SU-DHL-6 (cell line): ENCODE measurements around the gene CANX.

Experiments used
- H2AFZ ChIP-seq: fragments of 200-600 bp; sonication (generic); 2 replicates; pipeline ENCODE4 v1.6.1; 2014; ENCODE audit warnings: low read depth, mild to moderate bottlenecking, moderate library complexity, mixed read lengths, antibody characterized with exemption, low read length; ENCODE audit not compliant: severe bottlenecking
- H3F3A ChIP-seq: fragments of 200-600 bp; shearing (Covaris generic); 2 replicates; pipeline ENCODE4 v1.6.0; 2016; ENCODE audit warnings: antibody characterized with exemption, mild to moderate bottlenecking; ENCODE audit not compliant: insufficient read depth
- H3K27ac ChIP-seq: fragments of 200-600 bp; sonication (generic); 2 replicates; pipeline ENCODE4 v1.5.1; 2016; ENCODE audit warnings: low read depth, mild to moderate bottlenecking, low read length, moderate library complexity, mixed read lengths
- H3K27me3 ChIP-seq: fragments of 200-600 bp; sonication (generic), shearing (Covaris generic); 2 replicates; pipeline ENCODE4 v1.6.0; 2014; ENCODE audit warnings: mild to moderate bottlenecking, low read length
- H3K36me3 ChIP-seq: fragments of 200-600 bp; sonication (generic); 2 replicates; pipeline ENCODE4 v1.6.1; 2014; ENCODE audit warnings: mild to moderate bottlenecking, low read length, mixed read lengths
- H3K4me2 ChIP-seq: fragments of 300-600, 200-600 bp; shearing (Covaris generic), sonication (generic); 2 replicates; pipeline ENCODE4 v1.6.0; 2014; ENCODE audit warnings: low read length, low read depth, mild to moderate bottlenecking; ENCODE audit not compliant: poor library complexity, severe bottlenecking
- H3K4me3 ChIP-seq: fragments of 200-600 bp; sonication (generic); 2 replicates; pipeline ENCODE4 v1.5.1; 2014; ENCODE audit warnings: antibody characterized with exemption, low read length, mild to moderate bottlenecking, mixed read lengths; ENCODE audit not compliant: insufficient read depth, poor library complexity, severe bottlenecking
- H3K79me2 ChIP-seq: fragments of 200-600 bp; sonication (generic); 2 replicates; pipeline ENCODE4 v1.6.1; 2014; ENCODE audit warnings: mild to moderate bottlenecking, low read length, moderate library complexity; ENCODE audit not compliant: insufficient read depth
- H3K9ac ChIP-seq: fragments of 200-600 bp; sonication (generic); 2 replicates; pipeline ENCODE4 v1.7.0; 2014; ENCODE audit warnings: mild to moderate bottlenecking, low read length
- H3K9me2 ChIP-seq: fragments of 200-600 bp; sonication (generic); replicated peaks from 2 replicates; pipeline ENCODE4 v1.6.1; 2014; ENCODE audit warnings: low read length; ENCODE audit not compliant: insufficient read depth
- H3K9me3 ChIP-seq: fragments of 200-600 bp; sonication (generic); 2 replicates; pipeline ENCODE4 v1.6.1; 2014; ENCODE audit warnings: low read length, mixed read lengths; ENCODE audit not compliant: insufficient read depth
- H4K20me1 ChIP-seq: fragments of 200-600 bp; sonication (generic); 2 replicates; pipeline ENCODE4 v1.6.1; 2014; ENCODE audit warnings: low read depth, mild to moderate bottlenecking, antibody characterized with exemption, low read length, moderate library complexity, mixed read lengths
- EZH2phosphoT487 ChIP-seq: fragments of 200-600 bp; sonication (generic), shearing (Covaris generic); conservative IDR thresholded peaks from 2 replicates; pipeline ENCODE4 v1.6.1; 2018; ENCODE audit warnings: mild to moderate bottlenecking, antibody characterized with exemption, low read length, moderate library complexity, mixed read lengths
- TF ChIP-seq, protein P1 (sequence below): fragments of 200-600 bp; sonication (generic); IDR thresholded peaks from one replicate; pipeline ENCODE4 v1.5.1; 2017; ENCODE audit warnings: antibody characterized with exemption, mild to moderate bottlenecking, low read length, moderate library complexity; ENCODE audit not compliant: insufficient read depth, poor library complexity, severe bottlenecking

Gene CANX

DNA sequence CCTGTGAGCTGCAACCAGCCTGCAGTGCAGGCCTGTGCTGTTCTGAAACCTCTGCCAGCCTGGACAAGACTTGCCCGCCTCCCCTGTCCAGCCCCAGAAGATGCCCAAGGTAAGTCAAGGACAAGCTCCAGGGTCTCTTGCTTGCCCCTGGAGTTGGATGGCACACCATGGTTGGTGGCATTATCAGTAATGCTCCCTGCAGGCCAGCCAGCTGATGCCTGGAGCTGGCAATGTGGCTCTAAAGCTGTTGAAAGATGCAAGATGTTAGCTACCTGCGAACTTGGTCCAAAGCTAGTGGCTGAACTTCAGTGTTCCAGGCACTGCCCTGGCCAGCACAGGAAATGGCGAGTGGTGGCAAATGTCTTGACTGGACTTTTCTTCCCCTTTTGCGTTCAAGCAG is 81.1 kb downstream of the CANX start:
- H3K4me2 ChIP-seq: no peak overlapping the region
- H3K79me2 ChIP-seq: no peaks in the 10 kb centered on the region

DNA sequence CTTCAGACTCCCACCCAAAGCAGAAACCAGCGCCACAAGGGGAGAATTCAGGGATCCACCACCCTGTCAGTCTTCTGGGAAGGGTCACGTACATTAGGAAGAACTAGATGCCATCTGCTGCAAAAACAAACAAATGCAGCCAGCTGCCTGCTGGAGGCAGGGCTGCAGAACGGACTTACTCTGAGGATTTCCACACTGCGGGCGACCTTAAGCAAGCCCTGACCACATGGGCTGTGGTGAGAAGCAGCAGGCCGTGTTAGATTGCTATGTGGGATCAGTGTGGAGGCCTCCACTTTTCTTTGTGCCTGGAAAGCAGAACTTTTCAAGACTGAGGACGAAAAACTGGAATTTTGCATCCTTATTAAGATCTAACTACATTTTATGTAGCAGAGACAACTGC is 81.6 kb downstream of the CANX start:
- H3K9ac ChIP-seq: no peak overlapping the region
- no peaks in the 10 kb centered on the region for H3K9me3 ChIP-seq
- no peaks in the 10 kb centered on the region for H3K27me3 ChIP-seq
- H3K27ac ChIP-seq: no peak overlapping the region
- H3K4me2 ChIP-seq: no peak overlapping the region
- H3K9me2 ChIP-seq: no peaks in the 10 kb centered on the region
- TF ChIP-seq, protein P1, sequence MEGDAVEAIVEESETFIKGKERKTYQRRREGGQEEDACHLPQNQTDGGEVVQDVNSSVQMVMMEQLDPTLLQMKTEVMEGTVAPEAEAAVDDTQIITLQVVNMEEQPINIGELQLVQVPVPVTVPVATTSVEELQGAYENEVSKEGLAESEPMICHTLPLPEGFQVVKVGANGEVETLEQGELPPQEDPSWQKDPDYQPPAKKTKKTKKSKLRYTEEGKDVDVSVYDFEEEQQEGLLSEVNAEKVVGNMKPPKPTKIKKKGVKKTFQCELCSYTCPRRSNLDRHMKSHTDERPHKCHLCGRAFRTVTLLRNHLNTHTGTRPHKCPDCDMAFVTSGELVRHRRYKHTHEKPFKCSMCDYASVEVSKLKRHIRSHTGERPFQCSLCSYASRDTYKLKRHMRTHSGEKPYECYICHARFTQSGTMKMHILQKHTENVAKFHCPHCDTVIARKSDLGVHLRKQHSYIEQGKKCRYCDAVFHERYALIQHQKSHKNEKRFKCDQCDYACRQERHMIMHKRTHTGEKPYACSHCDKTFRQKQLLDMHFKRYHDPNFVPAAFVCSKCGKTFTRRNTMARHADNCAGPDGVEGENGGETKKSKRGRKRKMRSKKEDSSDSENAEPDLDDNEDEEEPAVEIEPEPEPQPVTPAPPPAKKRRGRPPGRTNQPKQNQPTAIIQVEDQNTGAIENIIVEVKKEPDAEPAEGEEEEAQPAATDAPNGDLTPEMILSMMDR: no peak
- TF ChIP-seq EZH2phosphoT487: no peak
- no peaks in the 10 kb centered on the region for H3F3A ChIP-seq
- no peaks in the 10 kb centered on the region; the same call in 1 of the 2 replicates for H3K36me3 ChIP-seq
- no peaks in the 10 kb centered on the region for H3K79me2 ChIP-seq
- H2AFZ ChIP-seq: no peak overlapping the region
- H3K4me3 ChIP-seq: no peak overlapping the region
- H4K20me1 ChIP-seq: no peaks in the 10 kb centered on the region

More for the DNA sequence above, 81.1 kb downstream of the CANX start:
- Histone ChIP-seq H3K4me3 (no peak overlapping the region), H3K27me3 (no peaks in the 10 kb centered on the region), H3K27ac (no peak overlapping the region), H3K9me2 (no peaks in the 10 kb centered on the region), H3K36me3 (no peaks in the 10 kb centered on the region; the same call in 1 of the 2 replicates), H3K9ac (no peak overlapping the region), H3F3A (no peaks in the 10 kb centered on the region), H2AFZ (no peak overlapping the region), H3K9me3 (no peaks in the 10 kb centered on the region), H4K20me1 (no peaks in the 10 kb centered on the region)
- no peak for TF ChIP-seq EZH2phosphoT487
- TF ChIP-seq, protein P1: no peak
